Ishikawa (cell line): ENCODE data around the gene NIPA2.

Source experiments
- CEBPB ChIP-seq: IDR thresholded peaks from 2 replicates; pipeline ENCODE4 v1.6.1; 2012
- CREB1 ChIP-seq: IDR thresholded peaks from 2 replicates; pipeline ENCODE4 v1.6.1; 2012; ENCODE audit warnings: low read depth
- EGR1 ChIP-seq: IDR thresholded peaks from 2 replicates; pipeline ENCODE4 v1.6.1; 2012
- EP300 ChIP-seq: IDR thresholded peaks from 2 replicates; pipeline ENCODE4 v1.6.1; 2012; ENCODE audit warnings: borderline replicate concordance
- FOXM1 ChIP-seq: IDR thresholded peaks from 2 replicates; pipeline ENCODE4 v1.6.1; 2012; ENCODE audit warnings: low read depth, borderline replicate concordance
- MAX ChIP-seq: IDR thresholded peaks from 2 replicates; pipeline ENCODE4 v1.6.1; 2012
- NFIC ChIP-seq: IDR thresholded peaks from 2 replicates; pipeline ENCODE4 v1.6.1; 2012
- RAD21 ChIP-seq: IDR thresholded peaks from 2 replicates; pipeline ENCODE4 v1.6.1; 2012; ENCODE audit warnings: low read depth
- REST ChIP-seq: IDR thresholded peaks from 2 replicates; pipeline ENCODE4 v1.6.1; 2012; ENCODE audit warnings: low read depth, mild to moderate bottlenecking
- TAF1 ChIP-seq: IDR thresholded peaks from 2 replicates; pipeline ENCODE4 v1.6.1; 2012; ENCODE audit warnings: low read depth, mild to moderate bottlenecking
- TCF12 ChIP-seq: IDR thresholded peaks from 2 replicates; pipeline ENCODE4 v1.6.1; 2012; ENCODE audit warnings: low read depth
- TEAD4 ChIP-seq: IDR thresholded peaks from 2 replicates; pipeline ENCODE4 v1.6.1; 2012
- YY1 ChIP-seq: IDR thresholded peaks from 2 replicates; pipeline ENCODE4 v1.6.1; 2012; ENCODE audit warnings: low read depth
- ZBTB7A ChIP-seq: IDR thresholded peaks from 2 replicates; pipeline ENCODE4 v1.6.1; 2012; ENCODE audit warnings: low read depth
- TF ChIP-seq, protein P1 (sequence below): IDR thresholded peaks from 2 replicates; pipeline ENCODE4 v1.6.1; 2012

NIPA2 gene

DNA sequence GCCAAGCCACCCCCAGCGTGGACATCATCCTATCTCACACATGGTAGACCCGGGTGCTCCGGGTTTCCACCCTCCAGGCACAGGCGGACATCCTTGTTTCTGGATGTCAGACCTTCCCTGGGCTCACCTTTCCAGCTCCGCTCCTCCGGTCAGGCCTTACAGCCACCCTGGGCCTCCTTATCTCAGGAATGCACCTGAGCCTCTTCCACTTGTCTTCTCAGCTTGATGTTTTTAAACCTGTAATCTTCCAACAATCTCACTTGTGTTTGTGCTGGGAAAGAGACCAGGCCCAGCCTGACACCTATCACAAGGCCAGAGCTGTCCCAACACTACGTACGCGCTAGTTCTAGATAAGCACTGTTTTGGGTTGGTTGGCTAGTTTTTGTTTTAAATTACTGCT lies 53.9 kb downstream of the NIPA2 start:
- TF ChIP-seq TAF1, result no peak
- TF ChIP-seq FOXM1, result no peak
- no peak for TF ChIP-seq EGR1

- no peak for TF ChIP-seq EP300
- TF ChIP-seq CEBPB, result no peak
- no peak for TF ChIP-seq ZBTB7A
- no peak for TF ChIP-seq NFIC
- no peak for TF ChIP-seq RAD21
- no peak for TF ChIP-seq EGR1
- TF ChIP-seq TCF12, result no peak
Measured at GRCh38 chr15:22893081-22893480, 54.6 kb downstream of the NIPA2 start.

GRCh38 chr15:22893881-22894280 lies 55.4 kb downstream of the NIPA2 start:
- TF ChIP-seq EGR1 (no peak), ZBTB7A (no peak), TCF12 (no peak), TEAD4 (no peak), NFIC (no peak), TAF1 (no peak), EP300 (no peak), YY1 (no peak), CREB1 (no peak), MAX (no peak), REST (no peak), FOXM1 (no peak), RAD21 (no peak), CEBPB (no peak)
- TF ChIP-seq, protein P1, sequence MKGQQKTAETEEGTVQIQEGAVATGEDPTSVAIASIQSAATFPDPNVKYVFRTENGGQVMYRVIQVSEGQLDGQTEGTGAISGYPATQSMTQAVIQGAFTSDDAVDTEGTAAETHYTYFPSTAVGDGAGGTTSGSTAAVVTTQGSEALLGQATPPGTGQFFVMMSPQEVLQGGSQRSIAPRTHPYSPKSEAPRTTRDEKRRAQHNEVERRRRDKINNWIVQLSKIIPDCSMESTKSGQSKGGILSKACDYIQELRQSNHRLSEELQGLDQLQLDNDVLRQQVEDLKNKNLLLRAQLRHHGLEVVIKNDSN, result no peak

DNA sequence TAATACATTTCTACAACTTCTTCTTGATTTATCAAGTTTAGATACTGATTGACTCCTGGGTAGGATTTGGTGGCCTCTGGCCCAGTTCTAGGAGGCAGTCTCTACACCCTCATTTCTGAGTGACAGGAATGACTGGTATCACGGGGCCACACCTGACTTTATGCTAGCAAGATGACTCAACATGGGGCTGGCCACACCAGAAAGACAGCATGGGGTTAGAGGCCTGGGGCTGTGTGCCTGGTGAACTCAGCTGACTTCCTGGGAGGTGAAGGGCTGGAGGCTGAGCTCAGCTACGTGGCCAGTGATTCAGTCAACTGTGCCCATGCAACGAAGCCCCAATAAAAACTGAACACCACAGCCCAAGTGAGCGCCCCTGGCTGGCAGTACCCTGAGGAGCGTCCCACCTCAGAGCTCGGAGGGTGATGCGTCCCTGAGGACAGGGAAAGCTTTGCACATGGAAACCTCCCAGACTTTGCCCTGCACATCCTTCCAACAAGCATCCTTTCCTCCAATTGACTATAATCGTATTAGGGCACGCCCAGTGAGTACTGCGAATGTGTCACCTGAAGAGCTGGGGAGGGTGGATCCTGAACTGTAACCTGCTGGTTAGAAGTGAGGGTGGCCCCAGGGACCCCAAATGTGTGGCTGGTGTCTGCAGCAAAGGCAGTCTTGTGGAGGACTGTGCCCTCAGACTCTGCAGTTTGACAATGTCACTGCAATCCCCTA lies 57.2 kb downstream of the NIPA2 start:
- TF ChIP-seq TEAD4, result no peak
- TF ChIP-seq EGR1, result no peak
- TF ChIP-seq ZBTB7A, result no peak
- TF ChIP-seq TCF12, result 0 out of 2 replicates have a peak, but pooled peaks have one; percentile 41
- TF ChIP-seq RAD21, result no peak
- no peak for TF ChIP-seq NFIC
- TF ChIP-seq FOXM1, result no peak
- no peak for TF ChIP-seq CREB1
- TF ChIP-seq REST, result no peak
- no peak for TF ChIP-seq MAX
- TF ChIP-seq, protein P1, result peak; percentile 54
- TF ChIP-seq TAF1, result no peak
- 0 out of 2 replicates have a peak, but pooled peaks have one; percentile 20 for TF ChIP-seq CEBPB

- no peak for TF ChIP-seq CEBPB
- TF ChIP-seq CREB1, result no peak
- no peak for TF ChIP-seq FOXM1
- TF ChIP-seq MAX, result no peak
- no peak for TF ChIP-seq RAD21
- no peak for TF ChIP-seq EGR1
- TF ChIP-seq TAF1, result no peak
Measured at GRCh38 chr15:22902046-22902445, 63.6 kb downstream of the NIPA2 start.

GRCh38 chr15:22902578-22902977 lies 64.1 kb downstream of the NIPA2 start:
- no peak for TF ChIP-seq YY1
- TF ChIP-seq, protein P1, result no peak
- TF ChIP-seq RAD21, result no peak
- TF ChIP-seq EGR1, result no peak
